ENCODE results near the gene IL36B. TPM values are rescaled to one million over a fixed set of nuclear protein-coding genes. Genes with fewer than 3 reads are reported as not detected.

IL36B gene
- total RNA-seq, 1 donor from 2014 or later, result not detected

DNA sequence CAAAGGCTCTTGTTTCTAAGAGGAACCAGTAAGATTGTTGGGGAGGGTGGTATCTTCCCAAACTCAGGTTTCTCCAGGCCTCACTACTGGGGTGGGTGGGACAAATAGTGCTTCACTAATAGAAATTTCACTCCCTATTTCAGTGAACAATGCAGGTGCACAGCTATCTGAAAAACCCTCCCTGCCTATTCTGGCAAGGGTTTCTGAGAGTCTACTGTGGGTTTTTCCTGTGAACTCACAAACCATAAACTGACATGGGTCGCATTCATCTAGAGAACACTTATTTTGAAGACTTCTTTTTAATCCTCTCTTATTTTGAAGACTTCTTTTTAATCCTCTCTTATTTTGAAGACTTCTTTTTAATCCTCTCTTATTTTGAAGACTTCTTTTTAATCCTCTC, 43.0 kb downstream of the IL36B start:
- intact Hi-C loops (cut with DNase I), result no loop called here
- H3K9me3 ChIP-seq, result no peaks in the 10 kb centered on the region
- no peak for TF ChIP-seq CTCF (IDR thresholded peaks at IDR 0.05)
- H3K27me3 ChIP-seq (ENCODE audit: low read depth), result no peaks in the 10 kb centered on the region
- H3K4me1 ChIP-seq, result no peaks in the 10 kb centered on the region
- H3K36me3 ChIP-seq, result no peaks in the 10 kb centered on the region
- no peak overlapping the region for H3K27ac ChIP-seq
- no peak for DNase-seq
- H3K4me3 ChIP-seq, result no peak overlapping the region
- no peak for ATAC-seq

DNA sequence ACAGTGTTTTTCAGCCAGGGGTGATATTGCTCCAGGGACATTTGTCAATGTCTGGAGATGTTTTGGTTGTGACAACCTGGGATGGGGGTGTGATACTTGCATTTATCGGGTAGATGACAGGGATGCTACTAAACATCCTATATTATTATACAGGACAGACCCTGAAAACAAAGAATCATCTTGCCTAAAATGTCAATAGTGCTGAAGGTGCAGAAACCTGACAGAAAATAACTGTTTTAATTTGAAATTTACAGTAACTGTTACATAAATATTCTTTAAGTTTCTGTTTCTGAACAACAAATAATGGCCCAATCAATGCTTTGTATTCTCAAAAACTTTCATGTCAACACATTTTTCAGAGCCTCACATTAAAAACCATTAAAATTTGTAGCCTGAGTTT, 45.4 kb downstream of the IL36B start:
- Histone ChIP-seq H3K9me3 (no peaks in the 10 kb centered on the region), H3K4me1 (no peaks in the 10 kb centered on the region), H3K27ac (no peak overlapping the region), H3K36me3 (no peaks in the 10 kb centered on the region), H3K4me3 (no peak overlapping the region), H3K27me3 (ENCODE audit: low read depth) (no peaks in the 10 kb centered on the region)
- intact Hi-C loops (cut with DNase I), result no loop called here
- TF ChIP-seq CTCF (IDR thresholded peaks at IDR 0.05), result no peak
- ATAC-seq (no peak), DNase-seq (no peak)

- TF ChIP-seq CTCF (IDR thresholded peaks at IDR 0.05), result no peak
- no peaks in the 10 kb centered on the region for H3K36me3 ChIP-seq
- H3K27ac ChIP-seq, result no peak within 1 kb of the TSS
- peaks cover 7% of the 10 kb centered on the region for H3K9me3 ChIP-seq
- no peaks in the 10 kb centered on the region for H3K27me3 ChIP-seq (ENCODE audit: low read depth)
- intact Hi-C loops (cut with DNase I), result no loop called here
- no peak for DNase-seq
- ATAC-seq, result no peak
- H3K4me1 ChIP-seq, result no peaks in the 10 kb centered on the region
- H3K4me3 ChIP-seq, result no peak within 1 kb of the TSS
Measured at GRCh38 chr2:113005030-113005509, 47.6 kb downstream of the IL36B start, which contains the start of gene IL36A. IL36A (plus strand) TSS chr2:113005459; CDS start chr2:113005872, 413 bp downstream.

- no peaks in the 10 kb centered on the region for H3K27me3 ChIP-seq (ENCODE audit: low read depth)
- H3K36me3 ChIP-seq, result no peaks in the 10 kb centered on the region
- no peak overlapping the region for H3K27ac ChIP-seq
- ATAC-seq, result no peak
- no peak for DNase-seq
- H3K4me3 ChIP-seq, result no peak overlapping the region
- intact Hi-C loops (cut with DNase I), result no loop called here
- TF ChIP-seq CTCF (IDR thresholded peaks at IDR 0.05), result no peak
- peaks cover 7% of the 10 kb centered on the region for H3K9me3 ChIP-seq
- H3K4me1 ChIP-seq, result no peaks in the 10 kb centered on the region
Measured at GRCh38 chr2:113002677-113003076, 50.0 kb downstream of the IL36B start.

- no peak for ATAC-seq
- H3K4me1 ChIP-seq, result no peaks in the 10 kb centered on the region
- no peak overlapping the region for H3K4me3 ChIP-seq
- H3K9me3 ChIP-seq, result peaks cover 7% of the 10 kb centered on the region
- H3K27me3 ChIP-seq (ENCODE audit: low read depth), result no peaks in the 10 kb centered on the region
- no peak overlapping the region for H3K27ac ChIP-seq
- no peak for DNase-seq
- TF ChIP-seq CTCF (IDR thresholded peaks at IDR 0.05), result no peak
- H3K36me3 ChIP-seq, result no peaks in the 10 kb centered on the region
- intact Hi-C loops (cut with DNase I), result no loop called here
Measured at GRCh38 chr2:113000436-113000835, 52.2 kb downstream of the IL36B start.

DNA sequence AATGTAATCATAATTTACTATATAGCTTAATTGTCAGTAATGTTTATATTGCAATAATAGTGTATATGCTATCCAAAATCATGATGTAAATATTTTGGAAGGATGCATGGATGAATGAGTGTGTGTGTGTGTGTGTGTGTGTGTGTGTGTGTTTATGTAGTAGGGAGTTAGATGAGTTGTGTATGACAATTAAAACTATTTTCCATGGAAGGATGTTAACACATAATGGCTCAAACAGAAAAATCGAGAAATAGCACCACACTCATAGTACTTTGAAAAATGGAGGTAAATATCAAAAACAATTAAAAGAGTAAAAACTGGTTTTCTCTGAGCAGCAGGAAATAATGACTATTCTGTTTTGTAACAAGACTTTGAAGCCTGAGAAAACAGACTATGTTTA, 55.5 kb downstream of the IL36B start:
- DNase-seq, result no peak
- intact Hi-C loops (cut with DNase I), result no loop called here

More for the DNA sequence above, 55.5 kb downstream of the IL36B start:
- ATAC-seq, result no peak
- Histone ChIP-seq H3K4me3 (no peak overlapping the region), H3K9me3 (peaks cover 17% of the 10 kb centered on the region), H3K27ac (no peak overlapping the region), H3K36me3 (no peaks in the 10 kb centered on the region), H3K27me3 (ENCODE audit: low read depth) (no peaks in the 10 kb centered on the region), H3K4me1 (no peaks in the 10 kb centered on the region)
- no peak for TF ChIP-seq CTCF (IDR thresholded peaks at IDR 0.05)
